Aorta (tissue), 5 donors: ENCODE data around the gene SPATA4. TPM values are rescaled to one million over a fixed set of nuclear protein-coding genes. Genes with fewer than 3 reads are reported as not detected.

Source experiments
- ATAC-seq: fragments of 200-7000 bp; cut with Tn5 transposase; one replicate; pipeline ENCODE4 v1.9.1; 2022; ENCODE audit warnings: moderate library complexity; ENCODE audit not compliant: low FRiP score
- DNase-seq, 2 donors: peaks; one replicate each; pipeline ENCODE4 v3.0.0-alpha.2; 2020
- H3K27ac ChIP-seq, 2 donors: one replicate each; pipeline ENCODE4 v1.5.1; 2013; ENCODE audit warnings: low read length in 2 of 2, mild to moderate bottlenecking in 2 of 2, moderate library complexity in 2 of 2, control low read depth in 1 of 2, inconsistent platforms in 1 of 2, low read depth in 1 of 2
- H3K27me3 ChIP-seq, 2 donors: one replicate each; pipeline ENCODE4 v1.6.1; 2013; ENCODE audit warnings: control low read depth in 1 of 2, low read length in 1 of 2, mild to moderate bottlenecking in 1 of 2, moderate library complexity in 1 of 2; ENCODE audit not compliant: insufficient read depth in 2 of 2, control insufficient read depth in 1 of 2
- H3K36me3 ChIP-seq, 2 donors: one replicate each; pipeline ENCODE4 v1.6.1; 2013; ENCODE audit warnings: control low read depth in 1 of 2, low read length in 1 of 2, mild to moderate bottlenecking in 1 of 2; ENCODE audit not compliant: insufficient read depth in 2 of 2, control insufficient read depth in 1 of 2
- H3K4me1 ChIP-seq, 2 donors: one replicate each; pipeline ENCODE4 v1.6.1; 2013; ENCODE audit warnings: low read length in 2 of 2, control low read depth in 1 of 2, mild to moderate bottlenecking in 1 of 2, moderate library complexity in 1 of 2; ENCODE audit not compliant: insufficient read depth in 2 of 2, control insufficient read depth in 1 of 2
- H3K4me3 ChIP-seq, 2 donors: one replicate each; pipeline ENCODE4 v1.5.1; 2013; ENCODE audit warnings: low read length in 2 of 2, control low read depth in 1 of 2, mild to moderate bottlenecking in 1 of 2
- H3K9me3 ChIP-seq: one replicate; pipeline ENCODE4 v1.6.1; 2013; ENCODE audit warnings: mild to moderate bottlenecking, low read length; ENCODE audit not compliant: control insufficient read depth
- WGBS, 2 donors: extraction: QIAGEN DNeasy Blood & Tissue Kit; methylation state at CpG; one replicate each; pipeline ENCODE4 v1.1.7; 2013; 5-methylcytosine and 5-hydroxymethylcytosine counted together
- intact Hi-C, 2 donors: fragments of 100-400 bp; cut with DNase I; formaldehyde crosslinking; loops; one replicate each; pipeline versions ENCODE4 v1.14.2 to v1.15.0; 2022
- polyA plus RNA-seq, 2 donors: library from polyadenylated mRNA; stranded (reverse); fragments of 200-250 nt; gene quantifications; one replicate each; pipeline ENCODE4 v1.2.3, GENCODE V29; 2013
- total RNA-seq, 2 donors: library from RNA; stranded (reverse); fragmentation: NEBNext Ultra II Directional; extraction: Animal tissue kit (Norgen Biotek cat#: 25700); gene quantifications; one replicate each; pipeline ENCODE4 v1.2.1, GENCODE V29; 2021
- donor health status: healthy with polysubstance abuse.
- donor health status: Bipolar disorder and iron deficiency.
- donor health status: DM: no; HTN: no; CAD: no.
- donor health status: DM: no; HTN: no; CAD: no.
- donor health status: DM: yes; HTN: yes; CAD: no.

The SPATA4 gene
- total and polyA plus RNA-seq, 4 donors: not detected

DNA sequence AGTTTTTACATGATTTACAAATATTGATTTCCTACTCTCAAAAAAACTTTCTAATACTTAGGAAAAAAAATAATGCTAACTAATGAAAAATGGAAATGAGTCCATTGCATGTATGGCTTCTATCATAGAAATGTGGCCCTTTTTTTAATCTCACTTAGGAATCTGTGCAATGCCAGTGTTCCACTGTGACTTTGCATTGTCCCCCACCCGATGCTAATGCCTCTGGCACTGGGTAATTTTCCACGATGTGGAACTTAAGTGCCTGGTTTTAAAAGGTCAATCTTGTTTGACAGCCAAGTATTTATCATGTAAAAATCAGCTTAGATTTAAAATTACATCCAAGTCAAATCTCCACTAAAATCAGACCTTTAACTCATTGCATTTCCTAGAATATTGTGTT lies 53.1 kb downstream of the SPATA4 start:
- H3K27me3 ChIP-seq: no peaks in the 10 kb centered on the region
- ATAC-seq: no peak
- H3K4me3 ChIP-seq: no peak overlapping the region
- no peak for DNase-seq
- H3K36me3 ChIP-seq: no peaks in the 10 kb centered on the region
- no peaks in the 10 kb centered on the region for H3K9me3 ChIP-seq
- H3K4me1 ChIP-seq: no peaks in the 10 kb centered on the region
- H3K27ac ChIP-seq: no peak overlapping the region
- intact Hi-C loops: no loop called here
- WGBS, 2 donors: 34 to 41% methylated on average over 2 of the region's 2 CpGs

- DNase-seq (no peak), ATAC-seq (no peak)
- intact Hi-C loops: no loop called here
- H3K9me3 ChIP-seq: no peaks in the 10 kb centered on the region
- H3K4me1 ChIP-seq: no peaks in the 10 kb centered on the region
- H3K27ac ChIP-seq: no peak overlapping the region
- no peaks in the 10 kb centered on the region for H3K36me3 ChIP-seq
- no peak overlapping the region for H3K4me3 ChIP-seq
- H3K27me3 ChIP-seq: no peaks in the 10 kb centered on the region
Measured at GRCh38 chr4:176139518-176139917, 55.9 kb downstream of the SPATA4 start.

GRCh38 chr4:176137631-176138030 lies 57.8 kb downstream of the SPATA4 start:
- H3K9me3 ChIP-seq: no peaks in the 10 kb centered on the region
- no peaks in the 10 kb centered on the region for H3K36me3 ChIP-seq
- no peaks in the 10 kb centered on the region for H3K27me3 ChIP-seq
- no peak overlapping the region for H3K27ac ChIP-seq
- intact Hi-C loops: no loop called here
- no peaks in the 10 kb centered on the region for H3K4me1 ChIP-seq
- ATAC-seq (no peak), DNase-seq (no peak)
- H3K4me3 ChIP-seq: no peak overlapping the region

DNA sequence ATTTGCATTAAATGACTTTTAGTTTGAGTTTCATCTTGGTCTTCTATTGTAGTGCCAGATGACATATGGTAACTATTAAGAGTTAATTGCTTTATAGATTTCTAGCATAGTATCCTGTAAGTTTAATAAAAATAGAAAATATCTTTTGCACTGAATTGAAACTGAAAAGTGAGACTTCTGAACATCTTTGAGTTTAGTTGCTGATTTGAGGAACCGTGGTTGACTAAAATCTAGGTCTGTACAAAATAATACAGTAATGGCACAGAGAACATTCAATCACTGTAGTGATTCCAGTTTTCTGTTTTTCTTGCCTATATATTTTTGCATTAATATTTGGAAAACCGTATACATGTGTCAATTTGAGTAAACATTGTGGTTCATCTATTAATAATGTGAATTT lies 60.7 kb downstream of the SPATA4 start:
- Histone ChIP-seq H3K27me3 (no peaks in the 10 kb centered on the region), H3K36me3 (no peaks in the 10 kb centered on the region), H3K27ac (no peak overlapping the region), H3K9me3 (no peaks in the 10 kb centered on the region), H3K4me3 (no peak overlapping the region), H3K4me1 (no peaks in the 10 kb centered on the region)
- intact Hi-C loops: no loop called here
- DNase-seq (no peak), ATAC-seq (no peak)
- WGBS, 2 donors: 73 to 78% methylated on average over 2 of the region's 2 CpGs

Other genes starting within 250 kb of the SPATA4 start
- gene WDR17, start 129.7 kb downstream of the SPATA4 start, total RNA-seq: 1 to 10 TPM; 3.0 to 3.3 TPM
- gene WDR17, start 129.7 kb downstream of the SPATA4 start, polyA plus RNA-seq: 1 to 10 TPM in 1 of 2 donors, under 1 TPM in 1; 0.38 to 2.7 TPM
- not detected for gene ASB5, start 73.6 kb upstream of the SPATA4 start, total RNA-seq
- under 1 TPM in 1 of 2 donors, not detected in 1; 0.28 TPM for gene ASB5, start 73.6 kb upstream of the SPATA4 start, polyA plus RNA-seq
- gene SPCS3, start 124.4 kb upstream of the SPATA4 start, total RNA-seq: 100 to 1,000 TPM; 124 to 168 TPM
- gene SPCS3, start 124.4 kb upstream of the SPATA4 start, polyA plus RNA-seq: 10 to 100 TPM; 25.2 to 28.2 TPM